ENCODE results near the gene EIF4G2.
A peak's percentile ranks its signal among the peaks of the same experiment; 100 is the strongest.
"Not testable (repeated sequence)": the region's sequence is repeated elsewhere in the genome, so short reads cannot be mapped to it uniquely, and the experiment has no call there.

EIF4G2 gene

GRCh38 chr11:10808553-10809372 is at the start of gene EIF4G2:
TSS of gene EIF4G2 (minus strand) at chr11:10808926.
- peak; percentile 94 to 95 for DNase-seq (ENCODE audit: extremely low read depth in 1 of 2, low read depth in 1 of 2)

- DNase-seq (ENCODE audit: extremely low read depth in 1 of 2, low read depth in 1 of 2), result peak; percentile 84 to 92
Observed at GRCh38 chr11:10857709-10858438, 49.1 kb upstream of the EIF4G2 start, which contains the start of gene ZBED5. TSS of gene ZBED5 (minus strand) at chr11:10858053. CDS start at chr11:10854945, 3,108 bp downstream.

- DNase-seq (ENCODE audit: extremely low read depth in 1 of 2, low read depth in 1 of 2), result no peak
Observed at GRCh38 chr11:10857459-10857708, 48.7 kb upstream of the EIF4G2 start.

- DNase-seq (ENCODE audit: extremely low read depth in 1 of 2, low read depth in 1 of 2), result no peak
Observed at GRCh38 chr11:10856689-10857458, 48.1 kb upstream of the EIF4G2 start.

GRCh38 chr11:10855295-10855694 is 46.6 kb upstream of the EIF4G2 start:
- DNase-seq (ENCODE audit: extremely low read depth in 1 of 2, low read depth in 1 of 2), result no peak

- no peak for DNase-seq (ENCODE audit: extremely low read depth in 1 of 2, low read depth in 1 of 2)
Observed at GRCh38 chr11:10847960-10848860, 39.5 kb upstream of the EIF4G2 start.

GRCh38 chr11:10846660-10847059 is 37.9 kb upstream of the EIF4G2 start:
- DNase-seq (ENCODE audit: extremely low read depth in 1 of 2, low read depth in 1 of 2), result no peak

GRCh38 chr11:10845589-10845988 is 36.9 kb upstream of the EIF4G2 start:
- DNase-seq (ENCODE audit: extremely low read depth in 1 of 2, low read depth in 1 of 2), result no peak

GRCh38 chr11:10844796-10845195 is 36.1 kb upstream of the EIF4G2 start:
- no peak for DNase-seq (ENCODE audit: extremely low read depth in 1 of 2, low read depth in 1 of 2)

- no peak for DNase-seq (ENCODE audit: extremely low read depth in 1 of 2, low read depth in 1 of 2)
Observed at GRCh38 chr11:10844356-10844755, 35.6 kb upstream of the EIF4G2 start.

GRCh38 chr11:10838881-10839280 is 30.2 kb upstream of the EIF4G2 start:
- DNase-seq (ENCODE audit: extremely low read depth in 1 of 2, low read depth in 1 of 2), result no peak

GRCh38 chr11:10838083-10838482 is 29.4 kb upstream of the EIF4G2 start:
- no peak for DNase-seq (ENCODE audit: extremely low read depth in 1 of 2, low read depth in 1 of 2)

GRCh38 chr11:10836884-10837283 is 28.2 kb upstream of the EIF4G2 start:
- not testable (repeated sequence) for DNase-seq (ENCODE audit: extremely low read depth in 1 of 2, low read depth in 1 of 2)

- no peak for DNase-seq (ENCODE audit: extremely low read depth in 1 of 2, low read depth in 1 of 2)
Observed at GRCh38 chr11:10829139-10829538, 20.4 kb upstream of the EIF4G2 start.

GRCh38 chr11:10828402-10828801 is 19.7 kb upstream of the EIF4G2 start:
- no peak for DNase-seq (ENCODE audit: extremely low read depth in 1 of 2, low read depth in 1 of 2)

- DNase-seq (ENCODE audit: extremely low read depth in 1 of 2, low read depth in 1 of 2), result no peak
Observed at GRCh38 chr11:10824888-10825287, 16.2 kb upstream of the EIF4G2 start.

GRCh38 chr11:10823152-10823579 is 14.4 kb upstream of the EIF4G2 start:
- DNase-seq (ENCODE audit: extremely low read depth in 1 of 2, low read depth in 1 of 2), result no peak

- DNase-seq (ENCODE audit: extremely low read depth in 1 of 2, low read depth in 1 of 2), result not testable (repeated sequence)
Observed at GRCh38 chr11:10822491-10822890, 13.8 kb upstream of the EIF4G2 start.

GRCh38 chr11:10818594-10818993 is 9.9 kb upstream of the EIF4G2 start:
- DNase-seq (ENCODE audit: extremely low read depth in 1 of 2, low read depth in 1 of 2), result no peak

GRCh38 chr11:10813945-10814344 is 5.2 kb upstream of the EIF4G2 start:
- no peak for DNase-seq (ENCODE audit: extremely low read depth in 1 of 2, low read depth in 1 of 2)

Data from activated CD8-positive, alpha-beta memory T cell treated with anti-CD3 and anti-CD28 coated beads for 1 hour (primary cell).